HG03280 (cell line): ENCODE measurements around the gene CTNNA2.
"Not testable (repeated sequence)": the region's sequence is repeated elsewhere in the genome, so short reads cannot be mapped to it uniquely, and the experiment has no call there.

Experiments
- ATAC-seq: cut with Tn5 transposase; IDR thresholded peaks from one replicate; pipeline ENCODE4 v1.9.1; 2021; ENCODE audit warnings: mild to moderate bottlenecking, moderate library complexity; ENCODE audit not compliant: unreplicated experiment

Gene CTNNA2

GRCh38 chr2:80016171-80016570 is 503.3 kb downstream of the CTNNA2 start:
- no peak for ATAC-seq

DNA sequence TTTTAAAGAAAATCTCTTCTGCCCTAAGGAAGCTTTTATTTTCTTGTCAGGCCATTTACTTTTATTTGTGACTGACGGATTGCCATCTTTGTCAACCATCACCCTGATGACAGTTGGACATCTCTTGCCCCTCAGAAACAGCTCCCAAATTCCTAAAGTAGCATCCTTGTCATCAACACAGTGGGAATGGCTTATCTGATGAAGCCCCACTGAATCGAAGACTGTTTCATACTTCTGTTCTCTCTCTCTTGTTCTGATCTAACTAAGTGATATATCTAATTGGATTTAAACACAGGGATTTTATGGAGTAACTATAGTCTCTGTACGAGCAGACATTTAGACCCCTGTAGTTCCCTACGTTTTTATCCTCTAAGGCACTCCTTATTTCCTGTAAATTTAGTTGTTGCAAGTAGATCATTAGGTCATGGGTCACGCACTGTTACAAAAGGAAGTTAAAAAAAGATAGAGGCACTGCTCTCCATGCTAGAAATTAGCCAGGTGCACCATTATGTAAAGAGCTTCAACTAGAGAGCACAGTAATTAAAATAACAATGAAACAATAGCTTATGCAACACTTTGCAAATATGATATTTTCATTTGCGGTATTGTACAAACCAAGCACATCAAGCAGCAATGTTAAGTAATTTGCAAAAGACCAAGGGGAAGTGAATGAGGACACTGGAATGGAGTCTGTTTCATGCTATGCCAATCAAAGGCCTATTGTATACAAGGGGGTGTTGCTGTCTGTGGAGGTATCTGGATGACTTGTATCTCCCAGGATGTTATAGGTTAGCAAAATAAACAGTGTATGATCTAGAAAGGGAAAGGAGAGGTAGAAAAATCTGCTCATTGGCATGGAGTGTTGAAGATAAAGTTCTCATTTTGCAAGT is 507.0 kb downstream of the CTNNA2 start:
- no peak for ATAC-seq

GRCh38 chr2:80022018-80022417 is 509.2 kb downstream of the CTNNA2 start:
- ATAC-seq, result no peak

- ATAC-seq, result no peak
Measured at GRCh38 chr2:80026040-80026729, 513.3 kb downstream of the CTNNA2 start.

- ATAC-seq, result no peak
Measured at GRCh38 chr2:80028051-80028450, 515.2 kb downstream of the CTNNA2 start.

DNA sequence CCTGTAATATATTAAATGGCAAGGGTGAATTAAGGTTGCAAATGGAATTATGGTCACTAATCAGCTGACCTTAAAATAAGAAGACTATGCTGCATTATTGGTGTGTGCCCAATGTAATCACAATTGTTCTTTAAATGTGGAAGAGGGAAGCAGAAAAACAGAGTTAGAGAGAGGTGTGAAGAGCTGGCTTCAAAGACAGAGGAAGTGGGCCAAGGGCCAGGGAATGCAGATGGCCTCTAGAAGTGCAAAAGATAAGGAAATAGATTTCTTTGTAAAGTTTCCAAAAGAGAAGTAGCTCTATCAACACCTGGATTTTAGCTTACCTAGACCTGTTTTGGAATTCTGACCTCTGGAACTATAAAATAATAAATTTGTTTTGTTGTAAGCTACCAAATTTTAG is 515.7 kb downstream of the CTNNA2 start:
- no peak for ATAC-seq

DNA sequence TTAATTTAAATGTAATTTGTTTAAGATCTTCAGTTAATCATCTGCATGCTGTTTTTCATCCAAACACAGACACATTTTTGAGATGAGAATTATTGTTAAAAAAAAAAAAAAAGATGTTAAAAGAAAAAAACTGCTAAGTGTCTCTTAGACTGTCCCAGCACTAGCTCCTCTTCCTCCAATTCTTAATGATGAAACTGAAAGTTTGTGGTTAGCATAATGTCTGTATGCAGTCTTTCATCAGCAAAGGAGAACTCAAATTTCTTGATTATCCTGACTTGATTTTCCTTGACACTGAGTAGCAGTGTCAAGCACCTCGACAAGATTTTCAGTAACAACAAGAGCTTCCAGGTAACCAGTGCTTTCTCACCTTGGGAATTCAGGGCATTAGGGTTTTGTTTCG is 517.3 kb downstream of the CTNNA2 start:
- no peak for ATAC-seq

DNA sequence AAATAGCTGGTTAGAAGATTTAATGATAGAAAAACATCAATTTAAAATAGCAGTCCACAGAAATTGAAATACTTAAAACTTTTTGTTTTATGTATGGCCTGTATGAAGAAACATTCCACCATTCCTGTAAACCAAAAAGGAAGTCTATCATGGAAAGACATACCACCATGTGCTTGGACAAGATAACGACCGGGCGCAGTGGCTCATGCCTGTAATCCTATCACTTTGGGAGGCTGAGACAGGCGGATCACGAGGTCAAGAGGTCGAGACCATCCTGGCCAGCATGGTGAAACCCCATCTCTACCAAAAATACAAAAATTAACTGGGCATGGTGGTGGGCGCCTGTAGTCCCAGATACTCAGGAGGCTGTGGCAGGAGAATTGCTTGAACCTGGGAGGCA is 519.8 kb downstream of the CTNNA2 start:
- not testable (repeated sequence) for ATAC-seq

DNA sequence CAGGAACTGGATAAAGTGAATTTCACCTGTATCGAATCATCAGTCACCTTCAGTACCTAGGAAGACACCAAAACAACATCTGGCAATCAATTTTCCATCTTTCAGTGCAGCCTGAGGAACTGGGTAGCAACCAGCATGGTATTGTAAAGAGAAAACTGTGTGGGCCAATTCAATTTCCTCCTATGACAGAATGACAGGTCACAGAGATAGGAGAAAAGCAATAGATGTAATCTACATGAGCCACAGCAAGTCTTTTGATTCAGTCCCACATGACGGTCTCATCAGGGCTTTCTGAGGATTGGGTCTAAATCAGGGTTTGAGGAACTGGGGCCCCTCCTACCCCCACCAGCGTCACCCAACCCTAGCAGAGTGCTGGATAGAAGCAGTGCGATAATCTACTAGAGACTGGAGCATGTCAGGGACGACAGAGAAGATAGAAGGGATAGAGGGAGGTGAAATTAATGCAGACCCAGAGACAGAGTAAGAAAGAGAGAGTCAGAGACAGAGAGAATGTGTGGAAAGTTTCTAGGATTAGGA is 523.0 kb downstream of the CTNNA2 start:
- no peak for ATAC-seq

- no peak for ATAC-seq
Measured at GRCh38 chr2:80037310-80037709, 524.5 kb downstream of the CTNNA2 start.

- ATAC-seq, result no peak
Measured at GRCh38 chr2:80040226-80040625, 527.4 kb downstream of the CTNNA2 start.

- no peak for ATAC-seq
Measured at GRCh38 chr2:80042635-80043034, 529.8 kb downstream of the CTNNA2 start.

GRCh38 chr2:80048296-80048695 is 535.4 kb downstream of the CTNNA2 start:
- ATAC-seq, result no peak

DNA sequence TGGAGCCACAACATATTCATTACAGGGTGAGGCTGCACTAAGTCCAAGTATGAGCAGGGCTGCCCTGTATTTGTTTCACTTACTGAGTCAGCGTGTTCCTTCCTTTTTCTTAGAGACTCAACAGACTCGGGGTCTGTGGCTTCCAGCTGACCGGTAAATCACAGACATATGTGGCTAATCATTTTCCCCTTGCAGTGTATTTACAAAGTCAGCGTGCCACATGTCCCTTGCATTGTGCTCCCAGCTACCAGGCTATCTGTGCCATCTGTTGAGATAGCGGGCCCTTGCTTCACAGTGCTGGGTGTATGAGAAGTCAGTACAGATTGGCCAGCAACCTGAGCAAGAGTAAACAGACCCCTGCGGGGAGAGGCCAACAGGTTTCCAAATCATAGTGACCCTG is 537.4 kb downstream of the CTNNA2 start:
- no peak for ATAC-seq

DNA sequence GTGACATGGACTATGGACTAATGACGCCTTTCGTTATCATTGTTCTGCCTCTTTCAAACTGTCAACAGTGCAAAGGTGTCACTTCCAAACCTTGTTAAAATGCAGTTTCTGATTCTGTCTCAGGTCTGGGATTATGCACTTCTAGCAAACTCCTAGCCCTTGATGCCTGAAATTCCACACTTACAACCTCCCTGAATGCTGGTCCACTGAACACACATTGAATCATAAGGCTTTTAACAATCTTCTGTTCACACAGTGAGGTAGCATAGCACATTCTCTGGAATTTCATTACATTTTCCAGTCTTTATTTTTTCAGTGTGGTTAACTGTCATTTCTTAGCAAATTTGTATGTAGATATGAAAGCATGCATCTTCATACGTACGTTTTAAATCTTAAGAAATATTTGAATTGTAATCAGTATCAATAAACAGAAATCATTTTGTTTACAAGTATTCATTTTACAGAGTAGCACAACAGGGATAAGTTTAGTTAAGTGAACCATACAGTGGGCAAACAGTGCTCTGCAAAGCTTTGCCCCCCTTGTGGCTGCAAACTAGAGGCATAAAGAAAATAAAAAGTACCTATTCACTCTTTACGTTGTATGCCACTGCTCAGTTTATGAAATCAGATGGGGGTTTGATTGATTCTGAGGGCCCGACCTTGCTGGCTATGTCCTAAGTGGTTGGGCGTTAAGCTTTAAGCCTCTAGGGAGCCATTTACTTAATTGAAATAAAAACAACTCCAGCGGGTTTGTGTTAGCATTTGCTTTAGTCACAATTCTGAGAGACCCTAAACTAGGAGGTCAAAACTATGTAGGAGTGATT is 540.9 kb downstream of the CTNNA2 start:
- no peak for ATAC-seq

- no peak for ATAC-seq
Measured at GRCh38 chr2:80054346-80054675, 541.5 kb downstream of the CTNNA2 start.

- ATAC-seq, result no peak
Measured at GRCh38 chr2:80057956-80058355, 545.1 kb downstream of the CTNNA2 start.

GRCh38 chr2:80058562-80058961 is 545.7 kb downstream of the CTNNA2 start:
- ATAC-seq, result no peak

GRCh38 chr2:80059447-80059846 is 546.6 kb downstream of the CTNNA2 start:
- no peak for ATAC-seq

DNA sequence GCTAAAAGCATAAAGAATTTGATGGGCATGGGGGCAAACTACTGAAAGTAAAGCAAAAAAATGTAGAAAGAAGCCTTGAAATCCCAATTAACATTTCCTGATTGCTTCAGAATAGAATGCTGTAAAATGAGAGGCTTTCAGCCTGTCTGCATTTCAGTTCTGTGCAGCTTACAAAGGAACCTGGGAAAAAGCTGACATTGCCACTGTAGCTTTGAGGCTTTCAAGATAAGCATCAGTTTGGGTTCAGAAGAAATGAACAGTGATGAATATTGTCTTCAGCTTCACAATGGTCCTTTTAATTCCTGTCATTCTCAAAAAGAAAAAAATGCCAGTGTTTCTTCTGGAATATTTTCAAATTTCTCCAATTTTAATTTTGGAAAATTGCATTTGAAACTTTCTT is 549.0 kb downstream of the CTNNA2 start:
- ATAC-seq, result no peak

- no peak for ATAC-seq
Measured at GRCh38 chr2:80062298-80062697, 549.4 kb downstream of the CTNNA2 start.
